ENCODE data around the gene KLHL17. TPM values are rescaled to one million over a fixed set of nuclear protein-coding genes. Genes with fewer than 3 reads are reported as not detected.

The KLHL17 gene
- total and polyA plus RNA-seq, 10 of the 15 experiments (the other 5 are each of a cell fraction or from before 2014, with no cell fraction given) = 0.03 to 30.6 (median 5.3) TPM

- TF ChIP-seq TCF7 (IDR thresholded peaks at IDR 0.05; ENCODE audit: borderline replicate concordance) = no peak
- TF ChIP-seq MTA2 (IDR thresholded peaks at IDR 0.05; ENCODE audit: low read depth) = peak; percentile 45; the same call in 1 of the 2 replicates
- TF ChIP-seq BHLHE40 (IDR thresholded peaks at IDR 0.05; ENCODE audit: borderline replicate concordance in 1 of 2, low read depth in 2 of 2, low read length in 1 of 2) = peak; percentile 90 to 99
- peak; percentile 75; the same call in 1 of the 2 replicates for TF ChIP-seq MAX (IDR thresholded peaks at IDR 0.05; ENCODE audit: low read depth, low read length)
- TF ChIP-seq LARP7 (IDR thresholded peaks at IDR 0.05) = peak; percentile 52
- TF ChIP-seq JUNB (IDR thresholded peaks at IDR 0.05) = peak; percentile 26; the same call in 1 of the 2 replicates
- TF ChIP-seq, protein P1, sequence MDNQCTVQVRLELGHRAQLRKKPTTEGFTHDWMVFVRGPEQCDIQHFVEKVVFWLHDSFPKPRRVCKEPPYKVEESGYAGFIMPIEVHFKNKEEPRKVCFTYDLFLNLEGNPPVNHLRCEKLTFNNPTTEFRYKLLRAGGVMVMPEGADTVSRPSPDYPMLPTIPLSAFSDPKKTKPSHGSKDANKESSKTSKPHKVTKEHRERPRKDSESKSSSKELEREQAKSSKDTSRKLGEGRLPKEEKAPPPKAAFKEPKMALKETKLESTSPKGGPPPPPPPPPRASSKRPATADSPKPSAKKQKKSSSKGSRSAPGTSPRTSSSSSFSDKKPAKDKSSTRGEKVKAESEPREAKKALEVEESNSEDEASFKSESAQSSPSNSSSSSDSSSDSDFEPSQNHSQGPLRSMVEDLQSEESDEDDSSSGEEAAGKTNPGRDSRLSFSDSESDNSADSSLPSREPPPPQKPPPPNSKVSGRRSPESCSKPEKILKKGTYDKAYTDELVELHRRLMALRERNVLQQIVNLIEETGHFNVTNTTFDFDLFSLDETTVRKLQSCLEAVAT (IDR thresholded peaks at IDR 0.05) = 0 out of 2 replicates have a peak, but pooled peaks have one; percentile 8
- peak; percentile 60 for TF ChIP-seq MEF2B (IDR thresholded peaks at IDR 0.05; ENCODE audit: partially characterized antibody, poor library complexity, severe bottlenecking)
- TF ChIP-seq BACH1 (IDR thresholded peaks at IDR 0.05; ENCODE audit: borderline replicate concordance) = peak; percentile 74
- TF ChIP-seq JUND (IDR thresholded peaks at IDR 0.05; ENCODE audit: low read depth, low read length) = peak; percentile 93
- TF ChIP-seq RUNX3 (IDR thresholded peaks at IDR 0.05; ENCODE audit: low read length) = 0 out of 2 replicates have a peak, but pooled peaks have one; percentile 45
- TF ChIP-seq SMAD1 (IDR thresholded peaks at IDR 0.05; ENCODE audit: low read depth, partially characterized antibody) = no peak
- peak; percentile 99 for TF ChIP-seq CREM (IDR thresholded peaks at IDR 0.05; ENCODE audit: low read depth)
- TF ChIP-seq DPF2 (IDR thresholded peaks at IDR 0.05) = peak; percentile 72; the same call in 1 of the 2 replicates
- peak; percentile 70 for TF ChIP-seq RAD51 (IDR thresholded peaks at IDR 0.05)
- TF ChIP-seq, protein P2, sequence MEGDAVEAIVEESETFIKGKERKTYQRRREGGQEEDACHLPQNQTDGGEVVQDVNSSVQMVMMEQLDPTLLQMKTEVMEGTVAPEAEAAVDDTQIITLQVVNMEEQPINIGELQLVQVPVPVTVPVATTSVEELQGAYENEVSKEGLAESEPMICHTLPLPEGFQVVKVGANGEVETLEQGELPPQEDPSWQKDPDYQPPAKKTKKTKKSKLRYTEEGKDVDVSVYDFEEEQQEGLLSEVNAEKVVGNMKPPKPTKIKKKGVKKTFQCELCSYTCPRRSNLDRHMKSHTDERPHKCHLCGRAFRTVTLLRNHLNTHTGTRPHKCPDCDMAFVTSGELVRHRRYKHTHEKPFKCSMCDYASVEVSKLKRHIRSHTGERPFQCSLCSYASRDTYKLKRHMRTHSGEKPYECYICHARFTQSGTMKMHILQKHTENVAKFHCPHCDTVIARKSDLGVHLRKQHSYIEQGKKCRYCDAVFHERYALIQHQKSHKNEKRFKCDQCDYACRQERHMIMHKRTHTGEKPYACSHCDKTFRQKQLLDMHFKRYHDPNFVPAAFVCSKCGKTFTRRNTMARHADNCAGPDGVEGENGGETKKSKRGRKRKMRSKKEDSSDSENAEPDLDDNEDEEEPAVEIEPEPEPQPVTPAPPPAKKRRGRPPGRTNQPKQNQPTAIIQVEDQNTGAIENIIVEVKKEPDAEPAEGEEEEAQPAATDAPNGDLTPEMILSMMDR (IDR thresholded peaks at IDR 0.05 in 2 of 3, conservative IDR thresholded peaks at IDR 0.05 in 1 of 3; ENCODE audit: control insufficient read depth in 2 of 3, extremely low read depth in 1 of 3, insufficient read depth in 1 of 3, low read depth in 3 of 3, low read length in 3 of 3) = no peak
- TF ChIP-seq POLR2AphosphoS5 (IDR thresholded peaks at IDR 0.05; ENCODE audit: low read length) = peak; percentile 27; the same call in 1 of the 2 replicates
- TF ChIP-seq ATF7 (IDR thresholded peaks at IDR 0.05; ENCODE audit: low read depth) = peak; percentile 99
- peak; percentile 82 for TF ChIP-seq SMARCA5 (IDR thresholded peaks at IDR 0.05)
- peak; percentile 26 for TF ChIP-seq RELA (IDR thresholded peaks at IDR 0.05; ENCODE audit: borderline replicate concordance, partially characterized antibody)
- TF ChIP-seq, protein P3, sequence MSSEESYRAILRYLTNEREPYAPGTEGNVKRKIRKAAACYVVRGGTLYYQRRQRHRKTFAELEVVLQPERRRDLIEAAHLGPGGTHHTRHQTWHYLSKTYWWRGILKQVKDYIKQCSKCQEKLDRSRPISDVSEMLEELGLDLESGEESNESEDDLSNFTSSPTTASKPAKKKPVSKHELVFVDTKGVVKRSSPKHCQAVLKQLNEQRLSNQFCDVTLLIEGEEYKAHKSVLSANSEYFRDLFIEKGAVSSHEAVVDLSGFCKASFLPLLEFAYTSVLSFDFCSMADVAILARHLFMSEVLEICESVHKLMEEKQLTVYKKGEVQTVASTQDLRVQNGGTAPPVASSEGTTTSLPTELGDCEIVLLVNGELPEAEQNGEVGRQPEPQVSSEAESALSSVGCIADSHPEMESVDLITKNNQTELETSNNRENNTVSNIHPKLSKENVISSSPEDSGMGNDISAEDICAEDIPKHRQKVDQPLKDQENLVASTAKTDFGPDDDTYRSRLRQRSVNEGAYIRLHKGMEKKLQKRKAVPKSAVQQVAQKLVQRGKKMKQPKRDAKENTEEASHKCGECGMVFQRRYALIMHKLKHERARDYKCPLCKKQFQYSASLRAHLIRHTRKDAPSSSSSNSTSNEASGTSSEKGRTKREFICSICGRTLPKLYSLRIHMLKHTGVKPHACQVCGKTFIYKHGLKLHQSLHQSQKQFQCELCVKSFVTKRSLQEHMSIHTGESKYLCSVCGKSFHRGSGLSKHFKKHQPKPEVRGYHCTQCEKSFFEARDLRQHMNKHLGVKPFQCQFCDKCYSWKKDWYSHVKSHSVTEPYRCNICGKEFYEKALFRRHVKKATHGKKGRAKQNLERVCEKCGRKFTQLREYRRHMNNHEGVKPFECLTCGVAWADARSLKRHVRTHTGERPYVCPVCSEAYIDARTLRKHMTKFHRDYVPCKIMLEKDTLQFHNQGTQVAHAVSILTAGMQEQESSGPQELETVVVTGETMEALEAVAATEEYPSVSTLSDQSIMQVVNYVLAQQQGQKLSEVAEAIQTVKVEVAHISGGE (CRISPR knock-in tag; IDR thresholded peaks at IDR 0.05) = 0 out of 2 replicates have a peak, but pooled peaks have one; percentile 14
- peak; percentile 83 for TF ChIP-seq IKZF1 (conservative IDR thresholded peaks at IDR 0.05)
- no peak for TF ChIP-seq STAT1 (conservative IDR thresholded peaks at IDR 0.05)
- peak; percentile 99 for TF ChIP-seq NBN (IDR thresholded peaks at IDR 0.05)
- TF ChIP-seq NR2C1 (IDR thresholded peaks at IDR 0.05) = 0 out of 2 replicates have a peak, but pooled peaks have one; percentile 13
These were observed 40.1 kb downstream of the KLHL17 start (continued) for GRCh38 chr1:1000357-1001056.
